ENCODE data around the gene GOLGA8B.
"Not testable (repeated sequence)": the region's sequence is repeated elsewhere in the genome, so short reads cannot be mapped to it uniquely, and the experiment has no call there.

GRCh38 chr15:34580251-34581042 is 3.0 kb downstream of the GOLGA8B start:
- TF ChIP-seq CTCF (IDR thresholded peaks at IDR 0.05; ENCODE audit: low read depth, low read length, missing input control); JUND (IDR thresholded peaks at IDR 0.05); REST (IDR thresholded peaks at IDR 0.05); RAD21 (IDR thresholded peaks at IDR 0.05); MAX (IDR thresholded peaks at IDR 0.05); YY1 (IDR thresholded peaks at IDR 0.05); TAF1 (conservative IDR thresholded peaks at IDR 0.05); EGR1 (IDR thresholded peaks at IDR 0.05; ENCODE audit: low read depth in 2 of 2); ATF3 (IDR thresholded peaks at IDR 0.05): not testable (repeated sequence)

Measured in liver (tissue), 3 donors.